Myocyte (in vitro differentiated cells): Measurements from ENCODE around the gene MYL5. TPM values are rescaled to one million over a fixed set of nuclear protein-coding genes. Genes with fewer than 3 reads are reported as not detected.
"Not testable (repeated sequence)": the region's sequence is repeated elsewhere in the genome, so short reads cannot be mapped to it uniquely, and the experiment has no call there.

Source experiments
- DNase-seq: peaks from one replicate; pipeline ENCODE4 v3.0.0-alpha.2; 2012; ENCODE audit warnings: low read depth
- total RNA-seq: library from RNA; depleted of rRNA; stranded (reverse); fragments of >200 nt; gene quantifications from 2 replicates; pipeline ENCODE4 v1.2.3, GENCODE V29; 2014

Gene MYL5
- total RNA-seq, 1 donor from 2014 or later, result 510 TPM

DNA sequence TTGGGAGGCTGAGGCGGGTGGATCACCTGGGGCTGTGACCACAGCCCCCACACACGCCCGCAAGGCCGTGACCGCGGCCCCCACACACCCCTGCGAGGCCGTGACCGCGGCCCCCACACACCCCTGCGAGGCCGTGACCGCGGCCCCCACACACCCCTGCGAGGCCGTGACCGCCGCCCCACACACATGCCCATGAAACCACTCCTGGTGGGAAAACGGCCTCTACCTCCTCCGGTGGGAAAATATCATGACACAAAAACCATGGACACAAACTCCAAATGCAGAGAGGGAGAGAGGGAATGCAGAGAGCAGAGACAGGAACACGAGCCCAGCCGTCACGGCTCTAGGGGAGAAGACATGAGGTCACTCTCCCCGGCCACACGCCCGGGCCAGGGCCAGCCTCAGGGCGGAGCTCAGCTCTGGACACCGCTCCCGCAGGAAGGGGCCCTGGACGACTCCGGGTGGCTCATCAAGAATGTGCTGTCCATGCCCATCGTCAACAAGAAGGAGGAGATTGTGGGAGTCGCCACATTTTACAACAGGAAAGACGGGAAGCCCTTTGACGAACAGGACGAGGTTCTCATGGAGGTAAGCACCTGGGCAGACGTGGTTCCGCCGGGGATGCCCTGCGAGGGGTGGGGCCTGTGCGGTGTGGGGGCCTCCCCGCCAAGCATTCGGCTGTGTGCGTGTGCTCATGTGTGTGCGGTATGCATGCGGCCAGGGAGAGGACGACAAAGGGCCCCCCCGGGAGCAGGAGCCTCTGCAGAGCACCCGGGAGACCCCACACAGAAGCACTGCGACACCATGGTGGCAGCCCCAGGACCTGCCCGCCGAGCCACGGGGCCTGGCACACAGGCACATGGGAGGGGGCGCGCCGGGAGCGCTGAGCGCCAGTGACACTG, 17.7 kb upstream of the MYL5 start:
- DNase-seq, result peak; percentile 23

DNA sequence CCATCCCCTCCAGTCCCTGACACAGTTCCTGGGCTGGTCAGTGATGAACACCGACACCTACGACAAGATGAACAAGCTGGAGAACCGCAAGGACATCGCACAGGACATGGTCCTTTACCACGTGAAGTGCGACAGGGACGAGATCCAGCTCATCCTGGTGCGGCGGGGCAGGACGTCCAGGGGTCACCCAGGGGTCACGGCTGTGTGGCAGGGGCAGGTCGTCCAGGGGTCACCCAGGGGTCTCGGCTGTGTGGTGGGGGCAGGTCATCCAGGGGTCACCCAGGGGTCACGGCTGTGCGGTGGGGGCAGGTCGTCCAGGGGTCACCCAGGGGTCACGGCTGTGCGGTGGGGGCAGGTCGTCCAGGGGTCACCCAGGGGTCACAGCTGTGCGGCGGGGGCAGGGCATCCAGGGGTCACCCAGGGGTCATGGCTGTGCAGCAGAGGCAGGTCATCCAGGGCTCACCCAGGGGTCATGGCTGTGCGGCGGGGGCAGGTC, 17.0 kb upstream of the MYL5 start:
- no peak for DNase-seq

- DNase-seq, result no peak
These were observed 16.3 kb upstream of the MYL5 start for GRCh38 chr4:657834-658667.

DNA sequence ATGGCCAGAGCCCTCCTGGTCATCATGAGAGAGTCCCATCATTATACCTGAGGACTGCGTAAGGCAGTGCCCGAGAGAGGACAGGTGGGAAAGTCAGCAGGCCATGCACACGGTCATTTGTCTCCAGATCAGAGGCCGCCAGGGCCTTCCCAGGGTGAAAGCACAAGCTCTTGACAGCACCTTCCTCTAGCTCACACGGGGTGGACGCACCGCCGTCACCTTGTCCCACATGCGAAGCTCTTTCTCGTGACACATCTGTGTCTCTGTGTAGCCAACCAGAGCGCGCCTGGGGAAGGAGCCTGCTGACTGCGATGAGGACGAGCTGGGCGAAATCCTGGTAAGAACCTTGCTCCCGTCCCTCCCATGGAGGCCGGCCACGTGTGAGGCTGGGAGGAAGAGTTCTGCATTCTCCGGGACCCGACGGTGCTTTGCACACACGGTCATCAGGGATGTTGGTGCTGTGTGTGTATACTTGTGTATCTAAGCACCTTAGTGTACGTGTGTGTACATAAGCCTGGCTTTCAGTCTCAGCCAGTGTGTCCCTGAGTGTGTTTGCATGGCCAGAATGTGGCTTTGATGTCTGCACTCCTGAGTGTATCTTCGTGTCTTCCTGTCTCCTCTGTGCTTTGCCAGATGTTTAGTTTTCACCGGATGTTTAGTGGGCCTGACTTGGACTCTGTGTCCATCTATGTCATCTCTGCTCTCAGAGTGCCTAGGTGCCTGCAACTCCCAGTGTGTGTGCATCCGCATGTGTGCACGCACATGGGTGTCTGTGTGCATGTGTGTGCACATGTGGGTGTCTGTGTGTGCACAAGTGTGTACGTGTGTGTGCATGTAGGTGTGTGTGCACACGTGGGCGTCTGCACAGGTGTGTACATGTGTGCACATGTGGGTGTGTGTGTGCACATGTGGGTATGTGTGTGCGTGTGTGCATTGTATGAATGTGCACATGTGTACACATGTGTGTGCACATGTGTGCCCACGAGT, 15.4 kb upstream of the MYL5 start:
- DNase-seq, result no peak

DNA sequence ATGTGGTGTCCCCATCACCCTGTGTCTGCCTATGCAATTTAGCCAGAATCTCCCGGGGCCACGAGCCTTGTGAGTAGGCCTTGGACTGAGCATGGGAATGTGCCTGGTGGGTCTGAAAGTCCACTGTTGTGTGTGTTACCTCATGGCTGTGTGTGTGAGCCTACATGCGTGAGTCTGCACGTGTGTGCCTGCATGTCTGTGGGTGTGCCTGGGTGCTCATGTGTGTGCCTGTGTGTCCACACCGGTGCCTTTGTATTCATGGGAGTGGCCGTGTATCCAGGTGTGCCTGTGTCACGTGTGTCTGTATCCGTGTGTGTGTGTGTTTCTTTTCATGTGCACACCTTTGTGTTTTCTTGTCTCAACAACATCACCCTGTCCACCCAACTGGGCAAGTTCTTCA, 14.5 kb upstream of the MYL5 start:
- DNase-seq, result no peak

- no peak for DNase-seq
These were observed 13.9 kb upstream of the MYL5 start for GRCh38 chr4:660401-660800.

- DNase-seq, result no peak
These were observed 13.1 kb upstream of the MYL5 start for GRCh38 chr4:661231-661630.

GRCh38 chr4:661881-662761, 12.2 kb upstream of the MYL5 start:
- DNase-seq, result no peak

DNA sequence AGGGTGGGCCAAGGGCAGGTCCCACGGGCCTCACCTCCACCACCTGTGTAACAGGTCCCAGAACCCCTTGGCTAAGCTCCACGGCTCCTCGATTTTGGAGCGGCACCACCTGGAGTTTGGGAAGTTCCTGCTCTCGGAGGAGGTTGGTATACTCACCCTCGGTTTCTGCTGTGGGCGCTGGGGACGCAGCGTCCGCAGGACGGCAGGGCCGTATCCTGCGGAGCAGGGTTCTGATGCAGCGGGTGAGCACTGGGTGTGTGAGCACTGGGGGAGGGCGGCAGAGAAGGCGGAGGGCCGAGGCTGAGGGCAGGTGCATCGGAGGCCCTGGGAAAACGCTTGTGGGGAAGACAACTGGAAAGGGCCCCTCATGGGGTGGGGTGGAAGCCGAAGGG, 11.3 kb upstream of the MYL5 start:
- no peak for DNase-seq

GRCh38 chr4:663438-664428, 10.6 kb upstream of the MYL5 start:
- DNase-seq, result no peak

DNA sequence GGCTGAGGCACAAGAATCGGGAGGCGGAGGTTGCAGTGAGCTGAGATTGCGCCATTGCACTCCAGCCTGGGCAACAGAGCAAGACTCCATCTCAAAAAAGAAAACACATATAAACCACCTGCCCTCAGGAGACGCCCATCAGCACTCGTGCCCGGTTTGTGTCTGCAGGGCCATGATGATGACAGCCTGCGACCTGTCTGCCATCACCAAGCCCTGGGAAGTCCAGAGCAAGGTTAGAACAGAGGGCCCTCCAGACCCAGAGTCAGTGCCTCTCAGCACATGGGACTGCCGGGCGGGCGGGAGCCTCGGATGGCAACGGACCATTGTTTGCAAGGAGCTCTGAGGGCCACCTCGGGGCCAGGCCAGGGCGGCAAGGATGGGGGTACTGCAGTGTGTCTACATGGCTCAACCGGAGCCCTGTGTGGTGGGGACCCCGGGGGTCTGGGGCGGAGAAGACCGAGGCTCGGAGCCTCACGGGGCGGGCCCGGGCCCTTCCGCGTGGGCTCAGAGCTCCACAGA, 9.6 kb upstream of the MYL5 start:
- no peak for DNase-seq

DNA sequence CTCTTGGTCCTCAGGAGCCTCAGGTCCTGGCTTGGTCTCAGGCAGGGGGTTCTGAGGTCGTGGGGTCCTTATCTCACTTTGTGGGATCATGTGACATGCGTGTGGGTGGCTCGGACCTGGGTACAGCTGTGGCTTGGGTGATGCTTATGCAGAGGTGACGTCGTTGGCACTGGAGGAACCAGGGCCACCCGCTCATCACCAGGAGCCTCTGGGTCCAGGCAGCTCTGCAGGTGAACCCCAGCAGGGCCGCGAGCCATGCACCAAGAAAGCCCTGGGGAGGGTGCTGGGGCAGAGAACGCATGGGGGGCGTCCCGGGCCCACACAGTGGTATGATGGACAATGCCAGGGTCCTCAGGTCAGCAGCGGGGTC, 9.0 kb upstream of the MYL5 start:
- DNase-seq, result no peak

DNA sequence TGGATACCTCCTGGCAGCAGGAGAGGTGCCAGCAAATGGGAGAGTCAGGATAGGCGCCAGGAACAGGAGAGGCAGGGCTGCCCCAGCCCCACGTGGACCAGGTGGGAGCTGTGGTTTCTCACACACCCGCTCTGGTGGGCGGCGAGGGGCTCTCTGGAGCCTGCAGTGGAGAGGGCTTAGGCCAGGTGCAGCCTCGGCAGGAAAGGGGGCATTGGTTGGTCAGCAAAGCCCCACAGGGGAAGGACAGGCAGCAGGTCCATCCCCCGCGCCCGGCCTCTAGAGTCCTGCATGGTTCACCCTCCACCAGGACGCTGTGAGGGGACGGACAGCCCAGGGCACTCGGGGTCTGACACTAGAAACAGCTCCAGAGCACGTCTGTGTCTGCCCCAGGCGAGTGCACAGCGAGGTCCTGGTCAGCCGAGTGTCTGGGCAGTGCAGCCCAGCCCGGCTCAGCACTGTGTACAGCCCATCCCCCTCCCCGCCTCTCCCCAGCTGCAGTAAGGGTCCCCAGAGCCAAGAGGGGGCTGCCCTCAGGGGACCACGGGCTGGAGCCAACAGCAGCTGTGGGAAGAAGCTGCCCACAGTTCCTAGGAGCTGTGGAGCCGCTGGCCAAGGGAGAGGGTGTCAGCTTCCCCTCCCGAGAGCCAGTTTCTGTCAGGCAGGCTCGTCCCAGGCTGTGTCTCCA, 8.4 kb upstream of the MYL5 start:
- DNase-seq, result peak; percentile 26

DNA sequence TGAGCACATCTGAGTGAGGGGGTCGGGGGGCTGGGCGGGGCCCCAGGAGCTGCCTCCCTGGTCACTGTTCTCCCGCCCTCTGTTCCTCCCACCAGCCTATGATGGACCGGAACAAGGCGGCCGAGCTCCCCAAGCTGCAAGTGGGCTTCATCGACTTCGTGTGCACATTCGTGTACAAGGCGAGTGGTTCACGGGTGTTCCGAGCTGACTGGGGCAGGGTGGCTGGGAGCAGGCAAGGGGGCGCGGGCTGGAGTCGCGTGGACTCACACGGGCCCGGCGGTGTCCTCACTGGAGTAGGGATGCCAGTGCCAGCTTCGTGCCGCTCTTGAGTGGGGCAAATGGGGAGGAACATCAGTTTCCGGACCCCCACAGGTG, 7.9 kb upstream of the MYL5 start:
- DNase-seq, result no peak

DNA sequence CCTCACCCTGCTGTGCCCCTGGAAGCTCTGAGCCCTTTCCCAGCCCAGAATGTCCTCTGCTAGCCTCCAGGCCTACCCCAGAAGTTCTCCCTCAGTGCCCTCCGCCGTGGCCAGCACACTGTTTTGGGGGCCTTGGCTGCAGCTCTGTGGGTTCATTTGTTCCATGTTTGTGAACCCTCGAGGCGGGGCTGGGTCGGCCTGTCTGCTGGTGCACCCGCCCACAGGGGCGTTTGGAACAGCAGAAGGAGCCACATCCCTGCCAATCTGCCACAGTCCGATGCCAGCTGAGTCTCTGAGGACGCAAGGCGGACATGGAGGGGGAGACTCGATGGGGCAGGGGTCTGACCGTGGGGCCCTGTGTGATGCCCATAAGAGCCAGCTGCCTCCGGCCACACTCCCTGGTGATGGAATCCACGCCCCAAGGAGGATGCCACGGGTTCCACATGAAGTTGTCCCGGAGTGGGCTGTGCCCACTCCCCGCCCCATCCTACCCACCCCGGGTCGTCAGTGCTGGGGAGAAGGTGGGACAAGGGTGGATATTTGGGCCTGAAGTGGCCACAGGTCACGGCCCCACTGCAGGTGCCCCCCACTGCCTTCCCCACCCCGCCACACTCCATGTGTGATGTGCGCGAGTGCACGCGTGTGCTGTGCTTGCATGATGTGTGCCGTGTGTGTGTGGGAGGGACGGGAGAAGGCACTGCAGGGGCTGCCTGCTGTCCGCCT, 7.4 kb upstream of the MYL5 start:
- DNase-seq, result no peak

- no peak for DNase-seq
These were observed 6.8 kb upstream of the MYL5 start for GRCh38 chr4:667545-667925.

- not testable (repeated sequence) for DNase-seq
These were observed 6.1 kb upstream of the MYL5 start for GRCh38 chr4:668219-668618.
